Fibroblast of lung (primary cell): Measurements from ENCODE around the gene PLEKHS1.

Source experiments
- CTCF ChIP-seq, 2 donors: IDR thresholded peaks in 1 of 2; conservative IDR thresholded peaks in 1 of 2; 1 replicate in 1 of 2; 2 replicates in 1 of 2; pipeline ENCODE4 v1.5.1; 2011 to 2012; ENCODE audit warnings: low read length in 2 of 2, control low read depth in 1 of 2, inconsistent platforms in 1 of 2, low read depth in 1 of 2, mild to moderate bottlenecking in 1 of 2
- EZH2 ChIP-seq: IDR thresholded peaks from 2 replicates; pipeline ENCODE4 v1.5.1; 2012; ENCODE audit warnings: low read length, control low read depth, mild to moderate bottlenecking; ENCODE audit errors: missing control alignments

- TF ChIP-seq EZH2, result no peak
- no peak for TF ChIP-seq CTCF (conservative IDR thresholded peaks at IDR 0.05 in 1 of 2, IDR thresholded peaks at IDR 0.05 in 1 of 2; ENCODE audit: low read depth in 1 of 2, low read length in 2 of 2)
These were observed 24.3 kb downstream of the PLEKHS1 start for GRCh38 chr10:113775686-113776294.
